Aorta (tissue), 5 donors: ENCODE measurements around the gene MFNG. TPM values are rescaled to one million over a fixed set of nuclear protein-coding genes. Genes with fewer than 3 reads are reported as not detected.
"Not testable (repeated sequence)": the region's sequence is repeated elsewhere in the genome, so short reads cannot be mapped to it uniquely, and the experiment has no call there.

Experiments used
- ATAC-seq: fragments of 200-7000 bp; cut with Tn5 transposase; one replicate; pipeline ENCODE4 v1.9.1; 2022; ENCODE audit warnings: moderate library complexity; ENCODE audit not compliant: low FRiP score
- DNase-seq, 2 donors: peaks; one replicate each; pipeline ENCODE4 v3.0.0-alpha.2; 2020
- H3K27ac ChIP-seq, 2 donors: one replicate each; pipeline ENCODE4 v1.5.1; 2013; ENCODE audit warnings: low read length in 2 of 2, mild to moderate bottlenecking in 2 of 2, moderate library complexity in 2 of 2, control low read depth in 1 of 2, inconsistent platforms in 1 of 2, low read depth in 1 of 2
- H3K27me3 ChIP-seq, 2 donors: one replicate each; pipeline ENCODE4 v1.6.1; 2013; ENCODE audit warnings: control low read depth in 1 of 2, low read length in 1 of 2, mild to moderate bottlenecking in 1 of 2, moderate library complexity in 1 of 2; ENCODE audit not compliant: insufficient read depth in 2 of 2, control insufficient read depth in 1 of 2
- H3K36me3 ChIP-seq, 2 donors: one replicate each; pipeline ENCODE4 v1.6.1; 2013; ENCODE audit warnings: control low read depth in 1 of 2, low read length in 1 of 2, mild to moderate bottlenecking in 1 of 2; ENCODE audit not compliant: insufficient read depth in 2 of 2, control insufficient read depth in 1 of 2
- H3K4me1 ChIP-seq, 2 donors: one replicate each; pipeline ENCODE4 v1.6.1; 2013; ENCODE audit warnings: low read length in 2 of 2, control low read depth in 1 of 2, mild to moderate bottlenecking in 1 of 2, moderate library complexity in 1 of 2; ENCODE audit not compliant: insufficient read depth in 2 of 2, control insufficient read depth in 1 of 2
- H3K4me3 ChIP-seq, 2 donors: one replicate each; pipeline ENCODE4 v1.5.1; 2013; ENCODE audit warnings: low read length in 2 of 2, control low read depth in 1 of 2, mild to moderate bottlenecking in 1 of 2
- H3K9me3 ChIP-seq: one replicate; pipeline ENCODE4 v1.6.1; 2013; ENCODE audit warnings: mild to moderate bottlenecking, low read length; ENCODE audit not compliant: control insufficient read depth
- WGBS, 2 donors: extraction: QIAGEN DNeasy Blood & Tissue Kit; methylation state at CpG; one replicate each; pipeline ENCODE4 v1.1.7; 2013; 5-methylcytosine and 5-hydroxymethylcytosine counted together
- intact Hi-C, 2 donors: fragments of 100-400 bp; cut with DNase I; formaldehyde crosslinking; loops; one replicate each; pipeline versions ENCODE4 v1.14.2 to v1.15.0; 2022
- long read RNA-seq, 2 donors: library from polyadenylated mRNA; unstranded; transcript quantifications; one replicate each; pipeline ENCODE4 v2.0.0, GENCODE V29; 2020 to 2021
- polyA plus RNA-seq, 2 donors: library from polyadenylated mRNA; stranded (reverse); fragments of 200-250 nt; gene quantifications; one replicate each; pipeline ENCODE4 v1.2.3, GENCODE V29; 2013
- total RNA-seq, 2 donors: library from RNA; stranded (reverse); fragmentation: NEBNext Ultra II Directional; extraction: Animal tissue kit (Norgen Biotek cat#: 25700); gene quantifications; one replicate each; pipeline ENCODE4 v1.2.1, GENCODE V29; 2021
- donor health status: healthy with polysubstance abuse.
- donor health status: Bipolar disorder and iron deficiency.
- donor health status: DM: no; HTN: no; CAD: no.
- donor health status: DM: no; HTN: no; CAD: no.
- donor health status: DM: yes; HTN: yes; CAD: no.

The MFNG gene, protein sequence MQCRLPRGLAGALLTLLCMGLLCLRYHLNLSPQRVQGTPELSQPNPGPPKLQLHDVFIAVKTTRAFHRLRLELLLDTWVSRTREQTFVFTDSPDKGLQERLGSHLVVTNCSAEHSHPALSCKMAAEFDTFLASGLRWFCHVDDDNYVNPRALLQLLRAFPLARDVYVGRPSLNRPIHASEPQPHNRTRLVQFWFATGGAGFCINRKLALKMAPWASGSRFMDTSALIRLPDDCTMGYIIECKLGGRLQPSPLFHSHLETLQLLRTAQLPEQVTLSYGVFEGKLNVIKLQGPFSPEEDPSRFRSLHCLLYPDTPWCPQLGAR
- 10 to 100 TPM; 22.8 to 35.4 TPM for total RNA-seq
- polyA plus RNA-seq, result 10 to 100 TPM in 1 of 2 donors, 1 to 10 TPM in 1; 6.7 to 12.0 TPM
- long read RNA-seq, donor 1, transcript MFNG-201 (8 exons, 2,088 nt), result major isoform, 150 of 213 reads
- long read RNA-seq, donor 1, partial matches to known transcripts, result 14 of 213 reads
- long read RNA-seq, donor 1, other reads (novel, unspliced or antisense), result 48 of 213 reads
- long read RNA-seq, donor 2, transcript MFNG-201 (8 exons, 2,088 nt), result major isoform, 22 of 27 reads
- long read RNA-seq, donor 2, partial matches to known transcripts, result 0 of 27 reads
- long read RNA-seq, donor 2, other reads (novel, unspliced or antisense), result 4 of 27 reads

DNA sequence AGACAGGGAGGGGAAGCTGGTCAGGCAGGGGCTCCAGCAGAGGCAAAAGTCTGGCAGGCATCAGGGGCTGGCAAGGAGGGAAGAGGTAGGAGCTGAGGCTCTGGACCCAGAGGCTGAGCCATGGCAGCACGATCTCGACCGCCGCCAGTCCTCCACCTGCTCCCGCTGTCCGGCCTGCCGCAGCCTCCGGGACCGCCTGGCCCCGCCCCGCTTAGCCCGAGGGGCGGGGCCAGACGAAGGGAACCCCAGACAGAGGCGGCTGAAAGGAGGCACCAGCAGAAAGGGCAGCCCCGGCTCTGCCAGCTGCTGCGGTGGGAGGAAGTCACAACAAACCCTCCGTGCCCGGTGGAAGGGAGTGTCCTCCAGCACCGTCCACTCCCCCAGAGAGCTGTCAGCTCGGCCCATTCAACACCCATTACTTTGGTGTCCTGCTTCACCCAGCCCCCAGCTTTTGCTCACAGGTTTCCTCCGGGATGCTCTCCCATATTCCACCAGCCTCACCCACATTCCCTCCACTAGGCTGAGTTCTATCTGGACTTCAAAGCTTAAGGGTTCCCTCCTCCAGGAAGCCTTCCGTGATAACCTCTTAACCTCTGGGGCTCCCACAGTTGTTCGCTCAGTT is at the start of gene MFNG:
MFNG (minus strand) TSS at position 161 of the 622 bp plus-strand sequence. CDS start 207 bp downstream, outside the sequence.
- WGBS, 2 donors, result 5 to 6% methylated on average over 21 to 24 of the region's 24 CpGs
- DNase-seq (peak in 1 of 2 donors; percentile 88), ATAC-seq (peak; percentile 69)
- Histone ChIP-seq H3K27ac (no peak within 1 kb of the TSS), H3K27me3 (no peaks in the 10 kb centered on the region), H3K9me3 (no peaks in the 10 kb centered on the region), H3K36me3 (no peaks in the 10 kb centered on the region), H3K4me3 (no peak within 1 kb of the TSS), H3K4me1 (no peaks in the 10 kb centered on the region)
- intact Hi-C loops, result no loop called here

DNA sequence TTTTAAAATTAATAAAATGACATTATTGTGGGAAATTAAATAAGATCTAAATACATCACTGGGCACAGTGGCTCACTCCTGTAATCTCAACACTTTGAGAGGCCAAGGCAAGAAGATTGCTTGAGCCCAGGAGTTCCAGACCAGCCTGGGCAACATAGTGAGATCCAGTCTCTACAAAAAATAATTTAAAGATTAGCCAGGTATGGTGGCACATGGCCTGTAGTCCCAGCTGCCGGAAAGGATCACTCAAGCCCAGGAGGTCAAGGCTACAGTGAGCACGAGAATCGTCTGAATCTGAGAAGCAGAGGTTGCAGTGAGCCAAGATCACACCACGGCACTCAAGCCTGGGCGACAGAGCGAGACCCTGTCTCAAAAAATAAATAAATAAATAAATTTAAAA is 49.0 kb upstream of the MFNG start:
- H3K27me3 ChIP-seq, result no peaks in the 10 kb centered on the region
- H3K4me3 ChIP-seq, result no peak overlapping the region
- intact Hi-C loops, result loop anchor here in 1 of 2 donors (5.0 kb wide), 2 partner anchors 37 to 57 kb away; no protein-coding TSS in a partner anchor
- no peaks in the 10 kb centered on the region for H3K9me3 ChIP-seq
- DNase-seq (no peak), ATAC-seq (no peak)
- no peaks in the 10 kb centered on the region for H3K4me1 ChIP-seq
- no peak overlapping the region for H3K27ac ChIP-seq
- WGBS, 2 donors, result 94 to 98% methylated on average over 6 of the region's 6 CpGs
- no peaks in the 10 kb centered on the region for H3K36me3 ChIP-seq

DNA sequence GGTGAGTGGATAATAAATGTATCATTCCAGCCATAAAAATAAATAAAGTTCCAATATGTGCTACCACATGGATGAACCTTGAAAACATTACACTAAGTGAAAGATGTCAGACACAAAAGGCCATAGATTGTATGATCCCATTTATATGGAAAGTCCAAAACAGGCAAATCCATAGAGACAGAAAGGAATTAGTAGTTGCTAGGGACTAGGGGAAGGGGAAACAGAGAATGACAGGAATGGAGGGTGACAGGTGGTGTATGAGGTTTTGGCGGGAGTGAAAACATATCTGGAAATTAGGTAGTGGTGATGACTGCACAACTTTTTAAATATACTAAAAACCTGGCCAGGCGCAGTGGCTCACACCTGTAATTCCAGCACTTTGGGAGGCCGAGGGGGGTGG is 48.3 kb upstream of the MFNG start:
- Histone ChIP-seq H3K4me1 (no peaks in the 10 kb centered on the region), H3K4me3 (no peak overlapping the region), H3K27ac (no peak overlapping the region), H3K36me3 (no peaks in the 10 kb centered on the region), H3K27me3 (no peaks in the 10 kb centered on the region), H3K9me3 (no peaks in the 10 kb centered on the region)
- 94 to 98% methylated on average over 3 of the region's 3 CpGs for WGBS, 2 donors
- DNase-seq (no peak), ATAC-seq (no peak)
- intact Hi-C loops, result no loop called here

DNA sequence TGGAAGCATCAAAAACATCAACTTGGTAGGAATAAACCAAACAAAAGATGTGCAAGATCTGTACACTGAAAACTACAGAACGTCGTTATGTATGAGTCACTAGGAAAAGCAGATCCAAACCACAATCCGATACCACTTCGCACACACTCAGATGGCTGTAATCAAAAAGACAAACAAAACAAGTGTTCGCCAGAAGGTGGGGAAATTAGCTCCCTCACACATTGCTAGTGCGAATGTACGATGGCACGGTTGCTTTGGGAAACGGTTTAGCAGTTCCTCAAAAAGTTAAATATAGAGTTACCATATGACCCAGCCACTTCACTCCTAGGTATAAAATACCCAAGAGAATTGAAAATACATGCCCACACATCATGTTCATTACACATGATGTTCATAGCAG is 47.8 kb upstream of the MFNG start:
- WGBS, 2 donors, result 41 to 54% methylated on average over 9 of the region's 9 CpGs
- ATAC-seq, result no peak
- Histone ChIP-seq H3K27me3 (no peaks in the 10 kb centered on the region), H3K4me1 (no peaks in the 10 kb centered on the region), H3K27ac (no peak overlapping the region), H3K36me3 (no peaks in the 10 kb centered on the region), H3K4me3 (no peak overlapping the region), H3K9me3 (no peaks in the 10 kb centered on the region)
- DNase-seq, result no peak
- intact Hi-C loops, result no loop called here

DNA sequence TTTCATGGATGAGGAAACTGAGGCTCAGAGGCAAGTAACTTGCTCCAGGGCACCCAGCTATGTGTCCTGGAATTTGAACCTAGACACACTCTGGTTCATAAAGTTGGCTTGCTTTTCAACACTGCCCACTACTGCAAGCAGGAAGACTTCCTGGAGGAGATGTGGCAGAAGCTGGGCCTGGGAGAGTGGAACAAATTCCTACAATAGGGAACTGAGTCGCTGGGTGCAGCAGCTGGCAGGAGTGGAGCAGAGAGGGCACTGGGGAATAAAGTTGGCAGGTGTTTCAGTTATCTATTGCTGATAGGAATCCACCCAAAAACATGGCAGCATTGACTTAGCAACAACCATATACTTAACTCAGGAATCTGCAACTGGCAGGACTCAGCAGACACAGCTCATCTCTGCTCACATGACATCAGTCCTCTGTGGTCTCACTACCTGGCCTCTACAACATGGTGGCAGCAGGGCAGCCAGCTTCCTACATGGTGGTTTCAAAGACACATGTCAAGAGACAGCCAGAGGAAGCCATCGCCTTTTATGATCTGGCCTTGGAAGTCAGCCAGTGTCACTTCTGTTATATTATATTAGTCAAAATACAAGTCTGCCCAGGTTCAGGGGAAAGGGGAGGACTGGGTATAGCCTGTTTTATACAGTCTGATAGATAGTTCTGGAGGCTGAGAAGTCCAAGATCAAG is 43.6 kb upstream of the MFNG start:
- no peak overlapping the region for H3K4me3 ChIP-seq
- 59 to 69% methylated on average over 2 of the region's 2 CpGs for WGBS, 2 donors
- H3K27me3 ChIP-seq, result no peaks in the 10 kb centered on the region
- H3K9me3 ChIP-seq, result no peaks in the 10 kb centered on the region
- DNase-seq (no peak), ATAC-seq (no peak)
- H3K4me1 ChIP-seq, result no peaks in the 10 kb centered on the region
- H3K27ac ChIP-seq, result no peak overlapping the region
- no peaks in the 10 kb centered on the region for H3K36me3 ChIP-seq
- intact Hi-C loops, result no loop called here

DNA sequence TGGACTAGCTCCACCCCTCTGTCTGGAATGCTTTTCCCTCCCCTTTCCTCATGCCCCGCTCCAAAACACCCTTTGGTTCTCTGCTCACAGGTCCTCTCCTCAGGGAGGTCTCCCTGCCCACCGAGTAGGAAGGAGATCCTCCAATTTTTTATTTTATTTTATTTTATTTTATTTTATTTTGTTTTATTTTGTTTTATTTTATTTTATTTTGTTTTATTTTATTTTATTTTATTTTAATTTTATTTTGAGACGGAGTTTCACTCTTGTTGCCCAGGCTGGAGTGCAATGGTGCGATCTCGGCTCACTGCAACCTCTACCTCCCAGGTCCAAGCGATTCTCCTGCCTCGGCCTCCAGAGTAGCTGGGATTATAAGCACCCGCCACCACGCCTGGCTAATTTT is 41.8 kb upstream of the MFNG start:
- H3K9me3 ChIP-seq, H3K4me1 ChIP-seq, H3K36me3 ChIP-seq, DNase-seq, H3K27ac ChIP-seq, H3K4me3 ChIP-seq, intact Hi-C loops, ATAC-seq, H3K27me3 ChIP-seq: not testable (repeated sequence)
- 91 to 96% methylated on average over 9 of the region's 9 CpGs for WGBS, 2 donors

DNA sequence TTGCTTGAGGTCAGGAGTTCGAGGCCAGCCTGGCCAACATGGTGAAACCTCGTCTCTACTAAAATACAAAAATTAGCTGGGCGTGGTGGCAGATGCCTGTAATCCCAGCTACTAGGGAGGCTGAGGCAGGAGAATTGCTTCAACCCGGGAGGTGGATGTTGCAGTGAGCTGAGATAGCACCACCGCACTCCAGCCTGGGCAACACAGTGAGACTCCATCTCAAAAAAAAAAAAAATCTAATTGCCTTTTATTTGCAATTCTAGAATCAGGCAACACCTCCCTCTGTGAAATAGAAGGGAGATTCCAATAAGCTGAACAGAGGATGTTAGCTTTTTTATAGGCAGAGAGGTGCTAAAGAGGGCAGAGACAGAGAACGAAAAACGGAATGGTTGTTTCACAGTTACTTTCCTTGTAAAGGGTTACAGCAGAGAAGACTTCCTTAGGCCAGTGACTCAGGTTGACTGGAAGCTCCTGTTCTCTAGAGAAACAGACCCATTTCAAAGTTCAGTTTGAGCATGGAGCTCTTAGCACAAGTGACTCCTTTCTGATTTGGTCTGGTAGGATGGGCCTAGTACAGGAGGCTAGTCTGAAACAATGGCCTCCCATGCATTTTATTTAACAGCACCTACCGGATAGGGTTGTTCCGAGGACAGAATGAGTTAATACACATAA is 41.0 kb upstream of the MFNG start:
- ATAC-seq, intact Hi-C loops, H3K4me1 ChIP-seq, DNase-seq, H3K36me3 ChIP-seq, H3K27ac ChIP-seq, H3K9me3 ChIP-seq, H3K27me3 ChIP-seq, H3K4me3 ChIP-seq: not testable (repeated sequence)
- WGBS, 2 donors, result 96 to 97% methylated on average over 9 of the region's 9 CpGs

DNA sequence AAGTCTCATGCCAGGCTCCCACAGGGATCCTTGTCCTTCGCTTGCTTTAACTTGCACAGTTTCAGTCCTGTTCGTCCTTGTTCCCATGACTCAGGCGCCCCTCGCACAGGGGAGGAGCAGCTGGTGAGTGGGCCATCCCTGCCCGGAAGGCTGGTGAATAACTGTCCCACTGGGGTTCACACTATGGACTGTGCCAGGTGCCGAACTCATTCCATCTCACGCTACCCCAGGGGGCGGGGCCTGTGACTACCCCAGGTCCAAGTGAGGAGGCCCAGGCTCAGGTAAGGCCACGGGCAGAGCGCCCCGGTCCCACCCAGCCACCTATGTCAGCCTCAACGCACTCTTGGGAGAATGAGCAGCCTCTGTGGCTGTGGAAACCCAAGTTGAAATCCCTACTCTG is 40.2 kb upstream of the MFNG start:
- H3K36me3 ChIP-seq, result no peaks in the 10 kb centered on the region
- DNase-seq (no peak), ATAC-seq (no peak)
- H3K4me3 ChIP-seq, result no peak overlapping the region
- no peaks in the 10 kb centered on the region for H3K4me1 ChIP-seq
- H3K9me3 ChIP-seq, result no peaks in the 10 kb centered on the region
- 72 to 76% methylated on average over 12 of the region's 12 CpGs for WGBS, 2 donors
- no peak overlapping the region for H3K27ac ChIP-seq
- intact Hi-C loops, result no loop called here
- no peaks in the 10 kb centered on the region for H3K27me3 ChIP-seq
